Stimulated activated CD8-positive, alpha-beta memory T cell treated with anti-CD3 and anti-CD28 coated beads, Interleukin-12 subunit alpha, Interleukin-12 subunit beta, amount 100 ng/mL, for 24 hours (primary cell): Measurements from ENCODE around the gene TRPV5.
"Not testable (repeated sequence)": the region's sequence is repeated elsewhere in the genome, so short reads cannot be mapped to it uniquely, and the experiment has no call there.

Experiments
- DNase-seq: peaks from one replicate; pipeline ENCODE4 v3.0.0-alpha.2; 2020; ENCODE audit errors: extremely low read depth

TRPV5 gene

GRCh38 chr7:142933624-142934023 is at the start of gene TRPV5:
TSS of gene TRPV5 (minus strand) at chr7:142933746. CDS start at chr7:142933459, 287 bp downstream.
- no peak for DNase-seq

GRCh38 chr7:142978402-142978801 is 44.9 kb upstream of the TRPV5 start:
- DNase-seq: not testable (repeated sequence)

- no peak for DNase-seq
Measured at GRCh38 chr7:142974626-142975025, 41.1 kb upstream of the TRPV5 start.

- no peak for DNase-seq
Measured at GRCh38 chr7:142969183-142969582, 35.6 kb upstream of the TRPV5 start.

GRCh38 chr7:142968229-142968628 is 34.7 kb upstream of the TRPV5 start:
- DNase-seq: no peak

GRCh38 chr7:142964502-142965246 is 31.1 kb upstream of the TRPV5 start:
- DNase-seq: no peak

- no peak for DNase-seq
Measured at GRCh38 chr7:142963993-142964392, 30.4 kb upstream of the TRPV5 start.

GRCh38 chr7:142962991-142963390 is 29.4 kb upstream of the TRPV5 start:
- DNase-seq: no peak

- DNase-seq: no peak
Measured at GRCh38 chr7:142961973-142962926, 28.7 kb upstream of the TRPV5 start, which contains the start of gene KEL. TSS of gene KEL (minus strand) at chr7:142962363. CDS start at chr7:142962206, 157 bp downstream.

GRCh38 chr7:142961595-142961972 is 28.0 kb upstream of the TRPV5 start:
- no peak for DNase-seq

- DNase-seq: no peak
Measured at GRCh38 chr7:142960955-142961512, 27.5 kb upstream of the TRPV5 start.

- no peak for DNase-seq
Measured at GRCh38 chr7:142959202-142959601, 25.7 kb upstream of the TRPV5 start.

- DNase-seq: no peak
Measured at GRCh38 chr7:142957723-142958122, 24.2 kb upstream of the TRPV5 start.

- DNase-seq: no peak
Measured at GRCh38 chr7:142956951-142957623, 23.5 kb upstream of the TRPV5 start.

GRCh38 chr7:142954680-142955268 is 21.2 kb upstream of the TRPV5 start:
- no peak for DNase-seq

- no peak for DNase-seq
Measured at GRCh38 chr7:142950235-142950634, 16.7 kb upstream of the TRPV5 start.

- DNase-seq: no peak
Measured at GRCh38 chr7:142948603-142949002, 15.1 kb upstream of the TRPV5 start.

GRCh38 chr7:142945001-142945400 is 11.5 kb upstream of the TRPV5 start:
- no peak for DNase-seq

- DNase-seq: no peak
Measured at GRCh38 chr7:142943706-142944268, 10.2 kb upstream of the TRPV5 start.

- no peak for DNase-seq
Measured at GRCh38 chr7:142942746-142943145, 9.2 kb upstream of the TRPV5 start.

GRCh38 chr7:142941541-142941940 is 8.0 kb upstream of the TRPV5 start:
- DNase-seq: no peak
